ENCODE measurements around the gene KLK12.

KLK12 gene

GRCh38 chr19:51002089-51002532 lies 32.7 kb downstream of the KLK12 start:
- no peak for TF ChIP-seq CTCF (IDR thresholded peaks at IDR 0.05; ENCODE audit: low read depth, low read length)

GRCh38 chr19:51001515-51001914 lies 33.3 kb downstream of the KLK12 start, which contains the start of gene KLK8:
Gene KLK8, minus strand, starts transcription at chr19:51001604. Its CDS starts 437 bp downstream, at chr19:51001167.
- peaks cover 4% of the 10 kb centered on the region for H3K27me3 ChIP-seq
- no peaks in the 10 kb centered on the region for H3K4me1 ChIP-seq
- DNase-seq = no peak
- no peak for TF ChIP-seq CTCF (IDR thresholded peaks at IDR 0.05; ENCODE audit: low read depth, low read length)
- H3K36me3 ChIP-seq = no peaks in the 10 kb centered on the region
- no peaks in the 10 kb centered on the region for H3K9me3 ChIP-seq
- no peak within 1 kb of the TSS for H3K4me3 ChIP-seq (ENCODE audit: low read depth, low read length)

More at GRCh38 chr19:51002089-51002532, 32.7 kb downstream of the KLK12 start:
- Histone ChIP-seq H3K27me3 (peaks cover 4% of the 10 kb centered on the region), H3K9me3 (no peaks in the 10 kb centered on the region), H3K4me3 (ENCODE audit: low read depth, low read length) (no peak overlapping the region), H3K36me3 (no peaks in the 10 kb centered on the region), H3K4me1 (no peaks in the 10 kb centered on the region)
- no peak for DNase-seq

- no peak for TF ChIP-seq CTCF (IDR thresholded peaks at IDR 0.05; ENCODE audit: low read depth, low read length)
- no peaks in the 10 kb centered on the region; the same call in none of the 2 replicates for H3K27me3 ChIP-seq
- H3K36me3 ChIP-seq = no peaks in the 10 kb centered on the region
- no peak for DNase-seq
- no peaks in the 10 kb centered on the region for H3K9me3 ChIP-seq
- no peaks in the 10 kb centered on the region for H3K4me1 ChIP-seq
- H3K4me3 ChIP-seq (ENCODE audit: low read depth, low read length) = no peak overlapping the region
Measured at GRCh38 chr19:51000981-51001380, 33.8 kb downstream of the KLK12 start.

- no peak for TF ChIP-seq CTCF (IDR thresholded peaks at IDR 0.05; ENCODE audit: low read depth, low read length)
- H3K4me3 ChIP-seq (ENCODE audit: low read depth, low read length) = no peak overlapping the region
Measured at GRCh38 chr19:51000426-51000825, 34.4 kb downstream of the KLK12 start.

GRCh38 chr19:50998686-50999085 lies 36.1 kb downstream of the KLK12 start:
- Histone ChIP-seq H3K4me1 (no peaks in the 10 kb centered on the region), H3K4me3 (ENCODE audit: low read depth, low read length) (no peak overlapping the region), H3K36me3 (no peaks in the 10 kb centered on the region), H3K27me3 (no peaks in the 10 kb centered on the region; the same call in 1 of the 2 replicates), H3K9me3 (no peaks in the 10 kb centered on the region)
- no peak for TF ChIP-seq CTCF (IDR thresholded peaks at IDR 0.05; ENCODE audit: low read depth, low read length)
- no peak for DNase-seq

More at GRCh38 chr19:51000426-51000825, 34.4 kb downstream of the KLK12 start:
- no peak for DNase-seq
- Histone ChIP-seq H3K36me3 (no peaks in the 10 kb centered on the region), H3K27me3 (no peaks in the 10 kb centered on the region; the same call in 1 of the 2 replicates), H3K4me1 (no peaks in the 10 kb centered on the region), H3K9me3 (no peaks in the 10 kb centered on the region)

GRCh38 chr19:50998061-50998460 lies 36.7 kb downstream of the KLK12 start:
- Histone ChIP-seq H3K4me3 (ENCODE audit: low read depth, low read length) (no peak overlapping the region), H3K27me3 (no peaks in the 10 kb centered on the region; the same call in 1 of the 2 replicates), H3K4me1 (no peaks in the 10 kb centered on the region), H3K36me3 (no peaks in the 10 kb centered on the region), H3K9me3 (no peaks in the 10 kb centered on the region)
- no peak for DNase-seq
- TF ChIP-seq CTCF (IDR thresholded peaks at IDR 0.05; ENCODE audit: low read depth, low read length) = no peak
